ENCODE measurements around the gene OR5AL1. TPM values are rescaled to one million over a fixed set of nuclear protein-coding genes. Genes with fewer than 3 reads are reported as not detected.

The OR5AL1 gene
- not detected in 2 replicates for total RNA-seq

GRCh38 chr11:56412396-56412795 lies at the start of gene OR5AL1:
Gene OR5AL1, plus strand, starts transcription at chr11:56412696.

GRCh38 chr11:56375324-56375723 lies 37.2 kb upstream of the OR5AL1 start, which contains the start of gene OR8U1:
Gene OR8U1, plus strand, starts transcription at chr11:56375624. Its CDS starts 0 bp downstream, at chr11:56375624.

Other genes starting within 250 kb of the OR5AL1 start
- not detected in 2 replicates for gene OR5J2, start 236.1 kb upstream of the OR5AL1 start, total RNA-seq
- not detected in 2 replicates for gene OR5T2, start 178.4 kb upstream of the OR5AL1 start, total RNA-seq
- not detected in 2 replicates for gene OR5T3, start 160.4 kb upstream of the OR5AL1 start, total RNA-seq
- gene OR5T1, start 138.5 kb upstream of the OR5AL1 start, total RNA-seq = not detected in 2 replicates
- gene OR8H1, start 120.4 kb upstream of the OR5AL1 start, total RNA-seq = not detected in 2 replicates
- gene OR8K3, start 97.6 kb upstream of the OR5AL1 start, total RNA-seq = not detected in 2 replicates
- gene OR8K1, start 66.7 kb upstream of the OR5AL1 start, total RNA-seq = not detected in 2 replicates
- not detected in 2 replicates for gene OR8J1, start 58.4 kb upstream of the OR5AL1 start, total RNA-seq
- gene OR8U1, start 37.1 kb upstream of the OR5AL1 start, total RNA-seq = not detected in 2 replicates
- not detected in 2 replicates for gene OR5M3, start 60.7 kb downstream of the OR5AL1 start, total RNA-seq
- gene OR5M8, start 78.7 kb downstream of the OR5AL1 start, total RNA-seq = not detected in 2 replicates
- not detected in 2 replicates for gene OR5M11, start 130.6 kb downstream of the OR5AL1 start, total RNA-seq
- gene OR5M10, start 165.0 kb downstream of the OR5AL1 start, total RNA-seq = not detected in 2 replicates
- gene OR5M1, start 202.2 kb downstream of the OR5AL1 start, total RNA-seq = not detected in 2 replicates
- not detected in 2 replicates for gene OR5AP2, start 229.7 kb downstream of the OR5AL1 start, total RNA-seq